ENCODE data around the gene COL27A1.

The COL27A1 gene

DNA sequence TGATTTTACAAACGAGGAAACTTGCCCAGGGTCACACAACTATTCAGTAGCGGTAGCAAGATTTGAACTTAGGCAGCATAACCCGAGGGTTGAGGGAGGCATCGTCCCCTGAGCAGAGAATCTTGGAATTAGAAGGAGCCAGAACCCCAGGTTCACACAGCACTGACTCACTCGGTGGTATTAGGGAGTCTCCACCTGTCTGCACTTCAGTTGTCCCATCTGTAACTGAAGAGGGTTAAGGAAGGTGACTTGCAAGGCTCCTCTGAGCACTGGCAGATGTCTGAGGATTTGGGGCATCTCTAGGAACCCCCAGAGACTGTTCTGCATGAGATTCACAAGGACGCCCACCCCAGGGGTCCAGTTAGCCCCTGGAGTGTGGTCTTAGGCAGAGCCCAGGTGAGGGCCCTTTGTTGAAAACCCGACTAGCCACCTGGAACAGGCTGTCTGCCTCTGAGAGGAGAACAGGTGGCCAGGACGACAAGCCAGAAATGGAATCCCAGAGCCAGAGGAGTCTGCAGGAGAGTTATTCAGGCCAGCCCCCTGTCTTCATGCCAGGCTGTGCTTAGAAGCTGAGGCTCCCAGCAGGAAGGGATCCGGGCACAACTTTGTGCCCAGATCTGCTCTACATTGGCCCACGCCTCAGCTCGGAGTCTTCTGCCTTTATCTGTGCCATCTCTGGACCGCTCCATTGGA is 117.5 kb downstream of the COL27A1 start:
- no peak for DNase-seq (ENCODE audit: low read depth)

DNA sequence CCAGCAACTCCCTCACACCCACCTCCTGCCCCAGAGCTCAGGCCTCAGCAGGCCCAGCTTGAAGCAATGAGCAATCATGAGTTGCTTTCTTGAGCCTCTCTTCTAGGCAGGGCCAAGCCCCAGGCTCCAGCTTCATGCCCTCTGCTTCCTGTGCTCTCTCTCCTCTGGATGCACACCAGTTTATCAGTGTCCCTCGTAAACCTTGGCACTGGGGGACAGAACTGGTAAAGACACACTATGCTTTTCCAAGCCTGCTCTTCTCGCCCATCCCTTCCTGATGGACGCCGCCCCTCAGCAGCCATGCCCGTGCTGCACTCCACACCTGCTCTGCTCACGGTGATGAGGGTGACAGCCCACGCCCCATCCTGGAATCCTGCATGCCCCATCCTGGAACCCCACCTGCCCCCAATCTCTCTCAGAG is 118.1 kb downstream of the COL27A1 start:
- no peak for DNase-seq (ENCODE audit: low read depth)

DNA sequence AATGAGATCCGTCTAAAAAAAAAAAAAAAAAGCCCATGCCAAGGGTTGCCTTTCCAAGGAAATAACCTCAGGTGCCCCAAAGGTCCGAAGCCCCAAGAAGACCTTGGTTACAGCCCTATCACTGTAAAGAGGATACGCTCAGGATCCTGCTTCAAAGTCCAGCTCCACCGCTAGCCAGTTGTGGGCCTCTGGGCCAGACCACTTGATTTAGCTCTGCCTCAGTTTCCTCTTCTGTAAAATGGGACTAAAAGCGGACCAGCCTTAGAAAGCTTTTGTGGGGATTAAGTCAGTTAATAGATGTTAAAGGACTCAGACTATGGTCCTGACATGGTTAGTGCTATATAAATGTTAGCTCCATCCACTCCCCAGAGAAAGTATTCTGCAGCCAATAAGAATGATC is 118.9 kb downstream of the COL27A1 start:
- DNase-seq (ENCODE audit: low read depth) = no peak

- DNase-seq (ENCODE audit: low read depth) = no peak
These were observed 120.1 kb downstream of the COL27A1 start for GRCh38 chr9:114275246-114276004.

DNA sequence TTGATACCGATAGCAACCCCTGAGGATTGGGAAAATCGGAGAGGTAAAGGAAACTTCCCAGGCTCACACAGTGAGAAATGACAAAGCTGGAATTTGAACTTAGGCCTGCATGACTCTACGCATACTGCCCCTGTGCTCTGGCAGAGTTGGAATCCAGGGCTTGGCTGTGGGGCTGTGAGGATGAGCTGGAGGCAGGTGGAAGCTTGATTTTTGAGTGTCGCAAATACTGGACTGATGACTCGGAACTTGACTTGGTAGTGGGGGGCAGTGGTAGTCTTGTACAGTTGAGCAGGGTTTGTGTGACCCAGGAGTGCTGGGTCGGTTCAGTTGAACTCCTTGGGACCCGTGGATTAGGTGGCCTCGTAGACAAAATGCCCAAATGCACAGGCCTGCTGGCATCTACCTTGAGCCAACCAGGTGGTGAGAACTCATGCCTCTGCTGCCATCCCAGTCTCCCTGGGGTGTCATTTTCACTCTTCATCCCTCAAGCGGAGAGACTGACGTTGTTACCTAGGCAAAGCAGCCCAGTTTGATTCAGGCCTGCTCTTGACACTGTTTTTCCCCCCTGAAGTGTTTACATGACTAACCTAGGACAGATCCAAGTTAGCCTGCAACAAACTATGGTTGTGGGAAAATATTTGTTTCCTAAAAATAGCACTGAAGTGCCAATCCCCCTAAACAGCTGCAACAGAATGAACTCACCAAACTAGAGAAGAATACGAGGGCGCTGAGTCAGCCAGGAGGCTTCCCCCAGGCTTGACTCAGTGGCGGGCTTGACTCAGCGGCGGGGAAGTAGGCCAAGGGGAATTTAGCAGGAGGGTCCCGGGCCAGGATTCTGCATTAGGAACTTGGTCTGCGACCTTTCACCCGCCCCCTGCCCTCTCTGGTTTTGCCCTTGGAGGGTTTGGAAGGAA is 121.8 kb downstream of the COL27A1 start:
- DNase-seq (ENCODE audit: low read depth) = no peak

GRCh38 chr9:114278356-114278755 is 123.0 kb downstream of the COL27A1 start:
- no peak for DNase-seq (ENCODE audit: low read depth)

DNA sequence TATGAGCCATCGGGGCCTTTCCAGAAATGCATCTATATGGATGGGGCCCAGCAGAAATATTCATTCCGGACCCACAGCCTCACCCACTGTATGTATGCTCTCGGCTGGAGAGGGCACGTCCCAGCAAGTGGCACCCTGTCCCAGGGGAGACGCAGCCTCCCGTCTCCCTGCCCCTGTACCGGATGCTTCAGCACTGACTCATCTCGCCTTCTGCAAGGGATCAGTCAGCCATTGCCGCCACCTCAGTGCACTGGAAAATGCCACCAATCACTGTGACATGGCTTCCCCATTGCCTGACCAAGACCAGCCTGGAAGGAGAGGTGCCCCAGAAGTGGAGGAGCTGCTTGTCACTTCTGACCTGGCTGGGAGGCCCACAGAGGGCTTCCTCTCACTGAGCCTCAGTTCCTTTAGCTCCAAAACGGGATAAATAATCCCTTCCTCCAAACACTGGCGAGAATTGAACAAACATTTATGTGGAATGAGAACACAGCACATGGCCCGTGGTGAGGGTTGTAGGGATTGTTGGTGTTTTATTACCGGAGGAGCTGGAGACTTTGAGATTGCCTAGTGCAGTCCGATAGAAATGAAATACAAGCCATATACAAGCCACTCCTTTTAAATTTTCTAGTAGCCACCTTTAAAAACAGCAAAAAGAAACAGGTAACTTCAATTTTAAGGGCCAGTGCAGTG is 123.7 kb downstream of the COL27A1 start:
- DNase-seq (ENCODE audit: low read depth) = no peak

GRCh38 chr9:114279693-114280092 is 124.4 kb downstream of the COL27A1 start:
- DNase-seq (ENCODE audit: low read depth) = no peak

- DNase-seq (ENCODE audit: low read depth) = no peak
These were observed 125.5 kb downstream of the COL27A1 start for GRCh38 chr9:114280636-114281472.

GRCh38 chr9:114281473-114282103 is 126.3 kb downstream of the COL27A1 start:
- no peak for DNase-seq (ENCODE audit: low read depth)

- DNase-seq (ENCODE audit: low read depth) = no peak
These were observed 126.8 kb downstream of the COL27A1 start for GRCh38 chr9:114282104-114282485.

GRCh38 chr9:114282507-114282906 is 127.2 kb downstream of the COL27A1 start:
- no peak for DNase-seq (ENCODE audit: low read depth)

GRCh38 chr9:114282926-114283325 is 127.6 kb downstream of the COL27A1 start:
- peak; percentile 15 for DNase-seq (ENCODE audit: low read depth)

- no peak for DNase-seq (ENCODE audit: low read depth)
These were observed 128.3 kb downstream of the COL27A1 start for GRCh38 chr9:114283551-114284111.

DNA sequence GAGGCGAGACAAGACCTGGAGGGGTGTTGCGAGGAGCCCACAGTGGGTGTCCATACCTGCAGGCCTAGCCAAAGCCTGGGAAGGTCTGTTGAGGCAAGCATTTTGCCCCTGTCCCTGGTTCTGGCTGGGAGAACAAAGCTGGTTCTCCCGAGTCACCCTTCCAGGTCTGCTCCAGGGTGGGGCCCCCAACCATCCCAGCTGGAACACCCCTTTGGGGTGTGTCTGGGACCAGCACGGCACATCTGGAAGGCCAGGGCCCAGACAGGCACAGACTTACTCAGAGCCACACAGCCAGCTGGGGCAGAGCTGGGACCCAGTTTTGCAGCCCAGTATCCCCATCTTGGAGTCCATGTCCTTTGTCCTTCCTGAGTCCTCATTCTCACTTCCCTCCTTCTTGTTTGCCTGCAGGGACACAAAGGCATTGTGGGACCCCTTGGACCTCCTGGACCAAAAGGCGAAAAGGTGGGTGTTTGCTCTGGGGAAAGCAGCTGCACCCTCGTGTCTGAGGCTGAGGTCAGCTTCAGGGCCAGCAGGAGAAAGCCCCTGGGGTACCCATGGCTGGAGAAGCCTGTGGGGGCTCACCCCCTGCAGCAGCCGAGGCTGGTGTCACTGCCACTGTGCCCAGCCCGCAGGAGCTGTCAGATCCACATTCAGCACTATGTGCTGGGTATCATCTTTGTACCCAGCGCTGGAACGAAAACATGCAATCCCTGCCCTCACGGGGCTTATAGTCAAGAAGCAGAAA is 129.2 kb downstream of the COL27A1 start:
- no peak for DNase-seq (ENCODE audit: low read depth)

GRCh38 chr9:114285166-114285867 is 130.0 kb downstream of the COL27A1 start:
- DNase-seq (ENCODE audit: low read depth) = no peak

GRCh38 chr9:114286146-114286679 is 130.9 kb downstream of the COL27A1 start:
- DNase-seq (ENCODE audit: low read depth) = no peak

GRCh38 chr9:114287001-114287762 is 131.8 kb downstream of the COL27A1 start:
- no peak for DNase-seq (ENCODE audit: low read depth)
